H9 (cell line): ENCODE results near the gene TKTL1. TPM values are rescaled to one million over a fixed set of nuclear protein-coding genes. Genes with fewer than 3 reads are reported as not detected.

Source experiments
- DNase-seq: peaks from one replicate; pipeline ENCODE4 v3.0.0-alpha.2; 2017
- H2AFZ ChIP-seq: one replicate; pipeline ENCODE4 v1.6.1; 2013; ENCODE audit warnings: mild to moderate bottlenecking, low read length, control low read depth, moderate library complexity
- H2AK5ac ChIP-seq: 2 replicates; pipeline ENCODE4 v1.6.1; 2013; ENCODE audit warnings: low read length, control low read depth, mixed read lengths; ENCODE audit not compliant: insufficient read length
- H2BK120ac ChIP-seq: one replicate; pipeline ENCODE4 v1.6.1; 2013; ENCODE audit warnings: low read depth, mild to moderate bottlenecking, low read length, control low read depth, inconsistent platforms; ENCODE audit not compliant: poor library complexity, severe bottlenecking
- H2BK12ac ChIP-seq: 2 replicates; pipeline ENCODE4 v1.6.1; 2013; ENCODE audit warnings: low read length, control low read depth, mixed read lengths, low read depth; ENCODE audit not compliant: insufficient read length
- H2BK15ac ChIP-seq: 2 replicates; pipeline ENCODE4 v1.6.1; 2013; ENCODE audit warnings: low read depth, low read length, control low read depth
- H2BK20ac ChIP-seq: one replicate; pipeline ENCODE4 v1.6.1; 2013; ENCODE audit warnings: low read depth, mild to moderate bottlenecking, low read length, control low read depth, inconsistent platforms; ENCODE audit not compliant: poor library complexity, severe bottlenecking
- H2BK5ac ChIP-seq: 2 replicates; pipeline ENCODE4 v1.6.1; 2013; ENCODE audit warnings: low read length, control low read depth, mixed read lengths; ENCODE audit not compliant: insufficient read length
- H3K14ac ChIP-seq: 2 replicates; pipeline ENCODE4 v1.6.1; 2013; ENCODE audit warnings: low read length, control low read depth; ENCODE audit not compliant: insufficient read depth
- H3K18ac ChIP-seq: 2 replicates; pipeline ENCODE4 v1.6.1; 2013; ENCODE audit warnings: low read depth, mild to moderate bottlenecking, mixed read lengths, low read length, control low read depth; ENCODE audit not compliant: insufficient read length
- H3K23ac ChIP-seq: 2 replicates; pipeline ENCODE4 v1.6.1; 2013; ENCODE audit warnings: low read length, control low read depth, mixed read lengths, low read depth; ENCODE audit not compliant: insufficient read length
- H3K23me2 ChIP-seq: 2 replicates; pipeline ENCODE4 v1.6.1; 2013; ENCODE audit warnings: low read depth, mild to moderate bottlenecking, mixed read lengths, low read length, control low read depth; ENCODE audit not compliant: insufficient read length, poor library complexity, severe bottlenecking
- H3K27ac ChIP-seq: 2 replicates; pipeline ENCODE4 v1.5.1; 2013; ENCODE audit warnings: low read length, control low read depth, mixed read lengths, low read depth; ENCODE audit not compliant: insufficient read length
- H3K27me3 ChIP-seq: 2 replicates; pipeline ENCODE4 v1.6.1; 2013; ENCODE audit warnings: low read length, control low read depth, inconsistent platforms; ENCODE audit not compliant: insufficient read depth
- H3K4ac ChIP-seq: 2 replicates; pipeline ENCODE4 v1.6.1; 2013; ENCODE audit warnings: low read depth, mild to moderate bottlenecking, control low read depth, inconsistent platforms, low read length, moderate library complexity
- H3K4me1 ChIP-seq: 2 replicates; pipeline ENCODE4 v1.6.1; 2013; ENCODE audit warnings: low read length, control low read depth, inconsistent platforms; ENCODE audit not compliant: insufficient read depth
- H3K4me2 ChIP-seq: 2 replicates; pipeline ENCODE4 v1.6.1; 2013; ENCODE audit warnings: low read length, control low read depth, mixed read lengths; ENCODE audit not compliant: insufficient read length, insufficient read depth
- H3K56ac ChIP-seq: 2 replicates; pipeline ENCODE4 v1.6.1; 2013; ENCODE audit warnings: low read depth, mild to moderate bottlenecking, mixed read lengths, low read length, control low read depth; ENCODE audit not compliant: insufficient read length
- H3K79me1 ChIP-seq: 2 replicates; pipeline ENCODE4 v1.6.1; 2013; ENCODE audit warnings: low read depth, mild to moderate bottlenecking, moderate library complexity, low read length, control low read depth, inconsistent platforms; ENCODE audit not compliant: insufficient read depth, poor library complexity, severe bottlenecking
- H3K79me2 ChIP-seq: 2 replicates; pipeline ENCODE4 v1.6.1; 2013; ENCODE audit warnings: low read length, control low read depth, inconsistent platforms; ENCODE audit not compliant: insufficient read depth
- H3K9ac ChIP-seq: 2 replicates; pipeline ENCODE4 v1.6.1; 2013; ENCODE audit warnings: low read length, control low read depth, mixed read lengths; ENCODE audit not compliant: insufficient read length; ENCODE audit errors: extremely low read depth
- H3K9me3 ChIP-seq: one replicate; pipeline ENCODE4 v1.6.1; 2013; ENCODE audit warnings: low read depth, low read length, inconsistent platforms; ENCODE audit not compliant: control insufficient read depth
- H3T11ph ChIP-seq: one replicate; pipeline ENCODE4 v1.6.1; 2013; ENCODE audit warnings: mild to moderate bottlenecking, low read length, control low read depth, inconsistent platforms
- H4K20me1 ChIP-seq: one replicate; pipeline ENCODE4 v1.6.1; 2013; ENCODE audit not compliant: control insufficient read depth, insufficient read length, insufficient read depth
- H4K5ac ChIP-seq: 2 replicates; pipeline ENCODE4 v1.6.1; 2013; ENCODE audit warnings: low read depth, mild to moderate bottlenecking, mixed read lengths, low read length, control low read depth; ENCODE audit not compliant: insufficient read length
- H4K8ac ChIP-seq: replicated peaks from 2 replicates; pipeline ENCODE4 v1.6.1; 2013; ENCODE audit warnings: low read length, control low read depth, mixed read lengths, low read depth; ENCODE audit not compliant: insufficient read length
- H4K91ac ChIP-seq: 2 replicates; pipeline ENCODE4 v1.6.1; 2013; ENCODE audit warnings: low read depth, mild to moderate bottlenecking, moderate library complexity, mixed read lengths, low read length, control low read depth; ENCODE audit not compliant: insufficient read length
- H3K27ac Mint-ChIP-seq, 3 experiments: 2 replicates in 2 of 3; 3 replicates in 1 of 3; pipeline ENCODE4 v1.8.0; 2020 to 2021; ENCODE audit warnings: mixed read lengths in 3 of 3, mild to moderate bottlenecking in 1 of 3, moderate library complexity in 1 of 3
- H3K27me3 Mint-ChIP-seq: 2 replicates; pipeline ENCODE4 v1.8.0; 2021; ENCODE audit warnings: low read depth, mild to moderate bottlenecking, moderate library complexity, mixed read lengths
- H3K36me3 Mint-ChIP-seq, 3 experiments: 2 replicates in 2 of 3; 3 replicates in 1 of 3; pipeline ENCODE4 v1.8.0; 2020 to 2021; ENCODE audit warnings: low read depth in 3 of 3, mixed read lengths in 3 of 3; ENCODE audit not compliant: insufficient read depth in 1 of 3
- H3K4me1 Mint-ChIP-seq, 2 experiments: 2 replicates each; pipeline ENCODE4 v1.8.0; 2020; ENCODE audit warnings: mixed read lengths in 2 of 2
- H3K4me3 Mint-ChIP-seq, 2 experiments: 2 replicates in 1 of 2; 3 replicates in 1 of 2; pipeline ENCODE4 v1.8.0; 2020 to 2021; ENCODE audit warnings: mild to moderate bottlenecking in 2 of 2, mixed read lengths in 2 of 2, moderate library complexity in 1 of 2
- H3K9me3 Mint-ChIP-seq, 2 experiments: 2 replicates in 1 of 2; 3 replicates in 1 of 2; pipeline ENCODE4 v1.8.0; 2020; ENCODE audit warnings: mild to moderate bottlenecking in 2 of 2, mixed read lengths in 2 of 2, moderate library complexity in 1 of 2
- WGBS: extraction: QIAGEN DNeasy Blood & Tissue Kit; methylation state at CpG from one replicate; pipeline ENCODE4 v1.1.7; 2013; ENCODE audit warnings: missing lambda C conversion rate, low lambda C conversion rate, mixed read lengths; ENCODE audit not compliant: insufficient read length; ENCODE audit errors: extremely low coverage; 5-methylcytosine and 5-hydroxymethylcytosine counted together
- total RNA-seq: library from RNA; stranded (reverse); gene quantifications from 2 replicates; pipeline ENCODE4 v1.2.1, GENCODE V29; 2021
- TF ChIP-seq, protein P1 (sequence below): fragments of 200-600 bp; sonication (generic); conservative IDR thresholded peaks from 3 replicates; pipeline ENCODE4 v1.8.0; 2021; ENCODE audit warnings: antibody characterized with exemption, mild to moderate bottlenecking

TKTL1 gene
- total RNA-seq, 1 experiment from 2014 or later: not detected

DNA sequence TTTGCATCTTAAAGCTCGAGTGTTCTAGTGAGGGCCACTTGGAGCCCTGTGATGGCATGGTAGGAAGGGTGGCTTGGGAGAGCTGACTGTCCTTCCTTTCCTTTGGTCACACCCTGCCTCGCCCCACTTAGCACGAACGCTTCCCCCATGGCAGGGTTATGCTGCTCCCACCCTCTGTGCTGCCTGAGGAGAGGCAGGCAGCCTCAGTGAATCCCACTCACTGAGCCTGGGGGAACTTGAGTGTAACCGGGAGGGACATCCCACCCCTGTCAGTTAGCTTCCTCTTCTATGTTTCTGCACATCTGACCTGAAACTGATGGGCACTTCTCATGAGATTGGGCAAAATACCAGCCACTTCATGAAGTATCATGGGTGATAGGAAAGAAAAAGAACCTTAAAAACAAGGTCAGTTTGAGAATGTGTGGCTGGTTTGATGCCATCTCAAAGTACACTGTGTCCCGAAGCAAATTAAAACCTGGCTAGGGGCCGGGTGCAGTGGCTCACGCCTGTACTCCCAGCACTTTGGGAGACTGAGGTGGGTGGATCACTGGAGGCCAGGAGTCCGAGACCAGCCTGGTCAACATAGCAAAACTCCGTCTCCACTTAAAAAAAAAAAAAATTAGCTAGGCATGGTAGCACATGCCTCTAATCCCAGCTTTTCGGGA lies 10.1 kb downstream of the TKTL1 start:
- no peak overlapping the region for H2AFZ ChIP-seq
- H2BK15ac ChIP-seq: no peak overlapping the region
- H3K4me2 ChIP-seq: no peak overlapping the region
- no peak overlapping the region for H3K27ac Mint-ChIP-seq
- no peaks in the 10 kb centered on the region for H4K20me1 ChIP-seq
- no peak overlapping the region for H2BK20ac ChIP-seq
- H4K8ac ChIP-seq: no peak overlapping the region
- H3K36me3 Mint-ChIP-seq: peaks cover 0 to 4% (median 0%) of the 10 kb centered on the region in 3 experiments; a peak in 3 of 7 replicates
- no peak overlapping the region for H3K56ac ChIP-seq
- H3K23me2 ChIP-seq: no peaks in the 10 kb centered on the region
- peaks cover 16% of the 10 kb centered on the region for H3K27me3 Mint-ChIP-seq
- no peak for DNase-seq
- no peak overlapping the region for H3K4ac ChIP-seq
- no peak overlapping the region for H2BK12ac ChIP-seq
- peaks cover 44% of the 10 kb centered on the region for H3K9me3 ChIP-seq
- H3K79me2 ChIP-seq: no peaks in the 10 kb centered on the region
- no CpG with 5 or more reads among the region's 11 CpGs for WGBS
- H3K4me1 Mint-ChIP-seq: peaks cover 2 to 16% of the 10 kb centered on the region in 2 experiments
- no peak overlapping the region for H4K5ac ChIP-seq
- H3T11ph ChIP-seq: no peak overlapping the region
- no peak overlapping the region for H4K91ac ChIP-seq
- no peaks in the 10 kb centered on the region for H3K79me1 ChIP-seq
- no peak overlapping the region for H3K4me3 Mint-ChIP-seq
- H3K9ac ChIP-seq: no peak overlapping the region
- H2AK5ac ChIP-seq: no peak overlapping the region
- no peaks in the 10 kb centered on the region for H3K4me1 ChIP-seq
- no peak overlapping the region for H3K18ac ChIP-seq
- no peak overlapping the region for H3K23ac ChIP-seq
- H3K9me3 Mint-ChIP-seq: peaks cover 71 to 76% of the 10 kb centered on the region in 2 experiments
- H2BK120ac ChIP-seq: no peak overlapping the region
- TF ChIP-seq, protein P1, sequence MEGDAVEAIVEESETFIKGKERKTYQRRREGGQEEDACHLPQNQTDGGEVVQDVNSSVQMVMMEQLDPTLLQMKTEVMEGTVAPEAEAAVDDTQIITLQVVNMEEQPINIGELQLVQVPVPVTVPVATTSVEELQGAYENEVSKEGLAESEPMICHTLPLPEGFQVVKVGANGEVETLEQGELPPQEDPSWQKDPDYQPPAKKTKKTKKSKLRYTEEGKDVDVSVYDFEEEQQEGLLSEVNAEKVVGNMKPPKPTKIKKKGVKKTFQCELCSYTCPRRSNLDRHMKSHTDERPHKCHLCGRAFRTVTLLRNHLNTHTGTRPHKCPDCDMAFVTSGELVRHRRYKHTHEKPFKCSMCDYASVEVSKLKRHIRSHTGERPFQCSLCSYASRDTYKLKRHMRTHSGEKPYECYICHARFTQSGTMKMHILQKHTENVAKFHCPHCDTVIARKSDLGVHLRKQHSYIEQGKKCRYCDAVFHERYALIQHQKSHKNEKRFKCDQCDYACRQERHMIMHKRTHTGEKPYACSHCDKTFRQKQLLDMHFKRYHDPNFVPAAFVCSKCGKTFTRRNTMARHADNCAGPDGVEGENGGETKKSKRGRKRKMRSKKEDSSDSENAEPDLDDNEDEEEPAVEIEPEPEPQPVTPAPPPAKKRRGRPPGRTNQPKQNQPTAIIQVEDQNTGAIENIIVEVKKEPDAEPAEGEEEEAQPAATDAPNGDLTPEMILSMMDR: no peak
- H3K27me3 ChIP-seq: no peaks in the 10 kb centered on the region
- H2BK5ac ChIP-seq: no peak overlapping the region
- H3K27ac ChIP-seq: no peak overlapping the region
- H3K14ac ChIP-seq: no peak overlapping the region
